ENCODE measurements around the gene ASPHD2. TPM values are rescaled to one million over a fixed set of nuclear protein-coding genes. Genes with fewer than 3 reads are reported as not detected.
A peak's percentile ranks its signal among the peaks of the same experiment; 100 is the strongest.

The ASPHD2 gene
- polyA plus RNA-seq, 1 experiment, result 1.9 TPM

GRCh38 chr22:26481694-26482093 is 52.6 kb downstream of the ASPHD2 start:
- CTCF ChIA-PET, result interaction anchor here (1.0 to 1.9 kb wide), 4 partner anchors 20 to 190 kb away, joined by 3 to 6 read pairs (median 4); no protein-coding TSS in a partner anchor
- POLR2A ChIA-PET, result interaction anchor here (0.5 kb wide), 1 partner anchor 117 kb away, joined by 6 read pairs; no protein-coding TSS in a partner anchor

GRCh38 chr22:26482161-26482560 is 53.1 kb downstream of the ASPHD2 start:
- no peak for DNase-seq (ENCODE audit: low read depth, low spot score)
- no peak for TF ChIP-seq CTCF (IDR thresholded peaks at IDR 0.05; ENCODE audit: low read depth, low read length)
- ChIA-PET CTCF (interaction anchor here (1.1 kb wide), 3 partner anchors 20 to 183 kb away, joined by 3 to 4 read pairs (median 3); no protein-coding TSS in a partner anchor), POLR2A (interaction anchor here (0.5 kb wide), 1 partner anchor 118 kb away, joined by 6 read pairs; no protein-coding TSS in a partner anchor)
- H3K27me3 ChIP-seq (ENCODE audit: control insufficient read depth, insufficient read depth, low read length), result no peaks in the 10 kb centered on the region
- no peak overlapping the region for H3K4me3 ChIP-seq (ENCODE audit: low read depth, low read length)
- no peak overlapping the region for H3K27ac ChIP-seq (ENCODE audit: low read depth, low read length)
- no peaks in the 10 kb centered on the region for H3K9me3 ChIP-seq (ENCODE audit: control insufficient read depth, insufficient read depth, low read length)

More at GRCh38 chr22:26481694-26482093, 52.6 kb downstream of the ASPHD2 start:
- Histone ChIP-seq H3K27ac (ENCODE audit: low read depth, low read length) (no peak overlapping the region), H3K27me3 (ENCODE audit: control insufficient read depth, insufficient read depth, low read length) (no peaks in the 10 kb centered on the region), H3K9me3 (ENCODE audit: control insufficient read depth, insufficient read depth, low read length) (no peaks in the 10 kb centered on the region), H3K4me3 (ENCODE audit: low read depth, low read length) (no peak overlapping the region)
- DNase-seq (ENCODE audit: low read depth, low spot score), result no peak
- TF ChIP-seq CTCF (IDR thresholded peaks at IDR 0.05; ENCODE audit: low read depth, low read length), result no peak

- no peak for DNase-seq (ENCODE audit: low read depth, low spot score)
- Histone ChIP-seq H3K27ac (ENCODE audit: low read depth, low read length) (peak overlapping the region; percentile 85), H3K9me3 (ENCODE audit: control insufficient read depth, insufficient read depth, low read length) (no peaks in the 10 kb centered on the region), H3K27me3 (ENCODE audit: control insufficient read depth, insufficient read depth, low read length) (no peaks in the 10 kb centered on the region), H3K4me3 (ENCODE audit: low read depth, low read length) (peak overlapping the region; percentile 91)
- ChIA-PET CTCF (interaction anchor here (1.1 to 1.6 kb wide), 3 partner anchors 22 to 182 kb away, joined by 3 to 6 read pairs (median 3); no protein-coding TSS in a partner anchor), POLR2A (interaction anchor here (1.0 to 1.1 kb wide), 3 partner anchors 11 to 68 kb away, joined by 4 to 8 read pairs (median 4); partner anchors contain the start of gene TFIP11)
- no peak for TF ChIP-seq CTCF (IDR thresholded peaks at IDR 0.05; ENCODE audit: low read depth, low read length)
Observed at GRCh38 chr22:26483043-26483438, 54.0 kb downstream of the ASPHD2 start.

GRCh38 chr22:26483439-26484359 is 54.6 kb downstream of the ASPHD2 start, which contains the start of the genes HPS4 and SRRD:
HPS4 (minus strand) TSS chr22:26483783; CDS start chr22:26481762, 2,021 bp downstream.
SRRD (plus strand) TSS chr22:26483877; CDS start chr22:26483891, 14 bp downstream.
- H3K27ac ChIP-seq (ENCODE audit: low read depth, low read length), result peak within 1 kb of the TSS; percentile 85
- peak; percentile 59 for DNase-seq (ENCODE audit: low read depth, low spot score)
- no peak for TF ChIP-seq CTCF (IDR thresholded peaks at IDR 0.05; ENCODE audit: low read depth, low read length)
- H3K27me3 ChIP-seq (ENCODE audit: control insufficient read depth, insufficient read depth, low read length), result no peaks in the 10 kb centered on the region
- CTCF ChIA-PET, result interaction anchor here (1.1 to 1.7 kb wide), 3 partner anchors 22 to 182 kb away, joined by 3 to 10 read pairs (median 6); no protein-coding TSS in a partner anchor
- POLR2A ChIA-PET, result interaction anchor here (1.0 to 1.1 kb wide), 3 partner anchors 12 to 67 kb away, joined by 4 to 8 read pairs (median 4); partner anchors contain the start of gene TFIP11
- H3K9me3 ChIP-seq (ENCODE audit: control insufficient read depth, insufficient read depth, low read length), result no peaks in the 10 kb centered on the region
- peak within 1 kb of the TSS; percentile 91 for H3K4me3 ChIP-seq (ENCODE audit: low read depth, low read length)
